Measurements from ENCODE around the gene OLFML2B.

- TF ChIP-seq CTCF (IDR thresholded peaks at IDR 0.05; ENCODE audit: borderline replicate concordance, extremely low read depth, low read length, poor library complexity, severe bottlenecking), result no peak
- TF ChIP-seq EZH2 (IDR thresholded peaks at IDR 0.05; ENCODE audit: borderline replicate concordance, low read depth, low read length, severe bottlenecking), result no peak
Measured at GRCh38 chr1:162028726-162029125, 5.1 kb upstream of the OLFML2B start.
